Smooth muscle cell (in vitro differentiated cells): Measurements from ENCODE around the gene SKIC3. TPM values are rescaled to one million over a fixed set of nuclear protein-coding genes. Genes with fewer than 3 reads are reported as not detected.

Source experiments
- DNase-seq: peaks from one replicate; lab custom pipeline; 2025; ENCODE audit not compliant: unreplicated experiment; lab: John Stamatoyannopoulos, UW
- H2AFZ ChIP-seq: fragments of 200-600 bp; sonication (generic); 2 replicates; pipeline ENCODE4 v1.6.0; 2016; ENCODE audit warnings: antibody characterized with exemption, low read depth, mild to moderate bottlenecking
- H3F3A ChIP-seq: fragments of 200-600 bp; sonication (generic); 2 replicates; pipeline ENCODE4 v1.6.0; 2017; ENCODE audit warnings: antibody characterized with exemption, low read depth
- H3K27ac ChIP-seq: fragments of 200-600 bp; sonication (generic); 2 replicates; pipeline ENCODE4 v1.5.1; 2016; ENCODE audit warnings: low read depth, mild to moderate bottlenecking
- H3K27me3 ChIP-seq: fragments of 200-600 bp; sonication (generic); 2 replicates; pipeline ENCODE4 v1.6.1; 2016; ENCODE audit warnings: low read depth, mild to moderate bottlenecking
- H3K36me3 ChIP-seq: fragments of 200-600 bp; sonication (generic); 2 replicates; pipeline ENCODE4 v1.5.1; 2016; ENCODE audit warnings: low read depth
- H3K4me1 ChIP-seq: fragments of 200-600 bp; sonication (generic); 2 replicates; pipeline ENCODE4 v1.5.1; 2016; ENCODE audit warnings: low read depth
- H3K4me2 ChIP-seq: fragments of 200-600 bp; sonication (generic); 2 replicates; pipeline ENCODE4 v1.6.0; 2016; ENCODE audit warnings: mild to moderate bottlenecking
- H3K4me3 ChIP-seq: fragments of 200-600 bp; sonication (generic); 2 replicates; pipeline ENCODE4 v1.5.1; 2016; ENCODE audit warnings: mild to moderate bottlenecking
- H3K79me2 ChIP-seq: fragments of 200-600 bp; sonication (generic); 2 replicates; pipeline ENCODE4 v1.6.0; 2016; ENCODE audit warnings: low read depth, mild to moderate bottlenecking
- H3K9ac ChIP-seq: fragments of 200-600 bp; sonication (generic); 2 replicates; pipeline ENCODE4 v1.6.0; 2016; ENCODE audit warnings: low read depth
- H3K9me3 ChIP-seq: fragments of 200-600 bp; sonication (generic); replicated peaks from 2 replicates; pipeline ENCODE4 v1.5.1; 2016; ENCODE audit warnings: low read depth
- H4K20me1 ChIP-seq: fragments of 200-600 bp; sonication (generic); 2 replicates; pipeline ENCODE4 v1.6.0; 2016; ENCODE audit warnings: low read depth
- CTCF ChIP-seq: fragments of 200-600 bp; sonication (generic); IDR thresholded peaks from 2 replicates; pipeline ENCODE4 v1.5.1; 2017; ENCODE audit warnings: borderline replicate concordance, mild to moderate bottlenecking, antibody characterized with exemption; ENCODE audit not compliant: insufficient read depth, poor library complexity, severe bottlenecking
- WGBS: methylation state at CpG from one replicate; pipeline ENCODE4 v1.1.7; 2016; ENCODE audit warnings: low lambda C conversion rate; 5-methylcytosine and 5-hydroxymethylcytosine counted together
- polyA plus RNA-seq: library from polyadenylated mRNA; unstranded; fragments of >200 nt; fragmentation: Nextera tagmentation; extraction: Ambion mirVana; gene quantifications from 2 replicates; pipeline ENCODE4 v1.2.1, GENCODE V29; 2016
- total RNA-seq: library from RNA; depleted of rRNA; stranded (reverse); fragments of >200 nt; gene quantifications from 2 replicates; pipeline ENCODE4 v1.2.3, GENCODE V29; 2014

The SKIC3 gene
- total and polyA plus RNA-seq, 2 experiments from 2014 or later, result 34.3 to 94.9 TPM

GRCh38 chr5:95595289-95595931 is 40.6 kb upstream of the SKIC3 start:
- Histone ChIP-seq H3F3A (no peaks in the 10 kb centered on the region), H3K79me2 (no peaks in the 10 kb centered on the region), H3K36me3 (no peaks in the 10 kb centered on the region), H3K27me3 (no peaks in the 10 kb centered on the region), H4K20me1 (no peaks in the 10 kb centered on the region), H3K27ac (no peak overlapping the region), H3K4me1 (no peaks in the 10 kb centered on the region), H3K9ac (no peak overlapping the region), H3K4me3 (no peak overlapping the region), H2AFZ (no peak overlapping the region), H3K4me2 (no peak overlapping the region), H3K9me3 (no peaks in the 10 kb centered on the region)
- 95% methylated on average over 3 of the region's 3 CpGs for WGBS
- TF ChIP-seq CTCF, result no peak
- DNase-seq, result no peak

- Histone ChIP-seq H4K20me1 (no peaks in the 10 kb centered on the region), H3K9ac (no peak overlapping the region), H3K4me1 (no peaks in the 10 kb centered on the region), H3K4me3 (no peak overlapping the region), H3K27me3 (no peaks in the 10 kb centered on the region), H3K79me2 (no peaks in the 10 kb centered on the region), H3F3A (no peaks in the 10 kb centered on the region), H2AFZ (no peak overlapping the region), H3K36me3 (no peaks in the 10 kb centered on the region), H3K4me2 (peak overlapping the region; percentile 2), H3K9me3 (no peaks in the 10 kb centered on the region), H3K27ac (peak overlapping the region; percentile 82)
- WGBS, result 64% methylated on average over 5 of the region's 5 CpGs
- no peak for DNase-seq
- no peak for TF ChIP-seq CTCF
Measured at GRCh38 chr5:95591490-95591901, 36.7 kb upstream of the SKIC3 start.

- Histone ChIP-seq H3K4me1 (no peaks in the 10 kb centered on the region), H3K4me3 (no peak overlapping the region), H3K9me3 (no peaks in the 10 kb centered on the region), H4K20me1 (no peaks in the 10 kb centered on the region), H3K27ac (peak overlapping the region; percentile 82), H2AFZ (no peak overlapping the region), H3F3A (no peaks in the 10 kb centered on the region), H3K36me3 (no peaks in the 10 kb centered on the region), H3K4me2 (no peak overlapping the region), H3K79me2 (no peaks in the 10 kb centered on the region), H3K9ac (no peak overlapping the region), H3K27me3 (no peaks in the 10 kb centered on the region)
- WGBS, result 34% methylated on average over 1 of the region's 1 CpG
- no peak for TF ChIP-seq CTCF
- DNase-seq, result no peak
Measured at GRCh38 chr5:95590880-95591279, 36.1 kb upstream of the SKIC3 start.

- no peak for DNase-seq
- H4K20me1 ChIP-seq, result no peaks in the 10 kb centered on the region
- WGBS, result 70% methylated on average over 1 of the region's 1 CpG
Measured at GRCh38 chr5:95583992-95584391, 29.2 kb upstream of the SKIC3 start.

More at GRCh38 chr5:95583992-95584391, 29.2 kb upstream of the SKIC3 start:
- no peak overlapping the region for H3K4me3 ChIP-seq
- TF ChIP-seq CTCF, result no peak
- no peaks in the 10 kb centered on the region for H3K27me3 ChIP-seq
- H3K36me3 ChIP-seq, result no peaks in the 10 kb centered on the region
- H3K9me3 ChIP-seq, result no peaks in the 10 kb centered on the region
- no peaks in the 10 kb centered on the region for H3K4me1 ChIP-seq
- H3K79me2 ChIP-seq, result no peaks in the 10 kb centered on the region
- H3K9ac ChIP-seq, result no peak overlapping the region
- H3K4me2 ChIP-seq, result no peak overlapping the region
- H3F3A ChIP-seq, result no peaks in the 10 kb centered on the region
- no peak overlapping the region for H3K27ac ChIP-seq
- H2AFZ ChIP-seq, result no peak overlapping the region
